ENCODE data around the gene OR10AD1.

- TF ChIP-seq, protein P1, sequence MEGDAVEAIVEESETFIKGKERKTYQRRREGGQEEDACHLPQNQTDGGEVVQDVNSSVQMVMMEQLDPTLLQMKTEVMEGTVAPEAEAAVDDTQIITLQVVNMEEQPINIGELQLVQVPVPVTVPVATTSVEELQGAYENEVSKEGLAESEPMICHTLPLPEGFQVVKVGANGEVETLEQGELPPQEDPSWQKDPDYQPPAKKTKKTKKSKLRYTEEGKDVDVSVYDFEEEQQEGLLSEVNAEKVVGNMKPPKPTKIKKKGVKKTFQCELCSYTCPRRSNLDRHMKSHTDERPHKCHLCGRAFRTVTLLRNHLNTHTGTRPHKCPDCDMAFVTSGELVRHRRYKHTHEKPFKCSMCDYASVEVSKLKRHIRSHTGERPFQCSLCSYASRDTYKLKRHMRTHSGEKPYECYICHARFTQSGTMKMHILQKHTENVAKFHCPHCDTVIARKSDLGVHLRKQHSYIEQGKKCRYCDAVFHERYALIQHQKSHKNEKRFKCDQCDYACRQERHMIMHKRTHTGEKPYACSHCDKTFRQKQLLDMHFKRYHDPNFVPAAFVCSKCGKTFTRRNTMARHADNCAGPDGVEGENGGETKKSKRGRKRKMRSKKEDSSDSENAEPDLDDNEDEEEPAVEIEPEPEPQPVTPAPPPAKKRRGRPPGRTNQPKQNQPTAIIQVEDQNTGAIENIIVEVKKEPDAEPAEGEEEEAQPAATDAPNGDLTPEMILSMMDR (conservative IDR thresholded peaks at IDR 0.05 in 1 of 2, IDR thresholded peaks at IDR 0.05 in 1 of 2; ENCODE audit: low read depth in 1 of 2, low read length in 2 of 2), result no peak
- TF ChIP-seq EZH2 (IDR thresholded peaks at IDR 0.05; ENCODE audit: low read length, missing control alignments), result no peak
These were observed 18.6 kb upstream of the OR10AD1 start for GRCh38 chr12:48221645-48222044.

Data from fibroblast of lung (primary cell).